Thoracic aorta (tissue), 2 donors: ENCODE measurements around the gene KPTN. TPM values are rescaled to one million over a fixed set of nuclear protein-coding genes. Genes with fewer than 3 reads are reported as not detected.

Experiments
- ATAC-seq: fragments of 150-250 bp; one replicate; pipeline ENCODE4 v1.8.0; 2017; ENCODE audit warnings: low read depth; ENCODE audit not compliant: insufficient number of reproducible peaks, low FRiP score
- DNase-seq: peaks from one replicate; pipeline ENCODE4 v3.0.0-alpha.2; 2020; ENCODE audit warnings: low spot score
- H3K27ac ChIP-seq, 2 donors: fragments of 200-600 bp; sonication (generic); 1 replicate in 1 of 2; 2 replicates in 1 of 2; pipeline ENCODE4 v1.5.1; 2016; ENCODE audit warnings: mild to moderate bottlenecking in 2 of 2, moderate library complexity in 2 of 2
- H3K27me3 ChIP-seq: fragments of 200-600 bp; sonication (generic); replicated peaks from 2 replicates; pipeline ENCODE4 v1.6.0; 2016; ENCODE audit warnings: mild to moderate bottlenecking; ENCODE audit not compliant: insufficient read depth
- H3K36me3 ChIP-seq: fragments of 200-600 bp; sonication (generic); one replicate; pipeline ENCODE4 v1.5.1; 2016
- H3K4me1 ChIP-seq, 2 donors: fragments of 200-600 bp; sonication (generic); 1 replicate in 1 of 2; 2 replicates in 1 of 2; pipeline versions ENCODE4 v1.5.1 to v1.6.0; 2016; ENCODE audit warnings: low read depth in 2 of 2, mild to moderate bottlenecking in 1 of 2; ENCODE audit not compliant: control insufficient read depth in 1 of 2
- H3K4me3 ChIP-seq: fragments of 200-600 bp; sonication (generic); 2 replicates; pipeline ENCODE4 v1.5.1; 2016; ENCODE audit warnings: mild to moderate bottlenecking
- H3K9me3 ChIP-seq: fragments of 200-600 bp; sonication (generic); 2 replicates; pipeline ENCODE4 v1.5.1; 2016
- total RNA-seq, 2 donors: library from RNA; depleted of rRNA; stranded (reverse); fragments of >200 nt; gene quantifications; one replicate each; pipeline versions ENCODE4 v1.1.0 to v1.2.3, GENCODE V29; 2016
- TF ChIP-seq, protein P1 (sequence below): fragments of 200-600 bp; sonication (generic); IDR thresholded peaks from one replicate; pipeline ENCODE4 v1.5.1; 2019; ENCODE audit warnings: antibody characterized with exemption

Gene KPTN
- total RNA-seq, 2 donors from 2014 or later = 0.95 to 1.2 TPM

DNA sequence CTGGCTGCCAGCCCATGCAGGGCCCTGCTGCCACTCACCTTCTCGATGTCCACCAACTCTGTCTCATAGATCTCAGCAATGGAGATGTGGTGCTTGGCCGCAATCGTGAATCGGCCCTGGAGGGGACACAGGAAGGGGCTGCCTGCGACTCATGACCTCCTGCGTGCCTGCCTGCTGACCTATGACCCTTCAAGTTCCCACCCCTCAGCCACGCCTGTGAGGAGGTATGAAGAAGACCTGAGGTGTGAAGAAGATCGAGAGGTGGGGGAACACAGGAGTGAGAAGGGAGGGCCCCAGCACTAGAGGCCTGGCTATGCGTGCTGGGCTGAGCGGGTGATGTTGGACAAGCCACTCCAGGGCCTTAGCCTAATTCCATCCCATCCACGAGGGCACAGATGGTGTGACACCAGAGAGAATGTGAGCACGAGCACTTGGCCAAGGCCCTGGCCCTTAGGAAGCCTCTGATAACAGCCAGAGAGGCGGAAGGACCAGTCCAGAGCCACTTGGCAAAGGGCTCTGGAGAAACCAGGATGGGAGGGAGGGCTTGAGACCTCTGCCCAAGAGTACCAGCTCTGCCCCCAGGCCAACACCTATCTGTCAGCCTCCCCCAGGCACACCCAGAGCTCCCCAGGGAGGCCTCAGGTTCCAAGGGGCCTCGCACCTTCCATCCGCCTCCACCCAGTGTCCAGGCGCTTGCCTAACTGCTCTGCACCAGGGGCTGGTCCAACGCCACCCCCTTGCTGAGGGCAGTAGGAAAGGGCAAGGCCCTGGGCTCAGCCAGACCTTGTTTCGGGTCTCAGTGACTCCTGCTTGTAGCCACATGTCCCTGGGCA lies 9.6 kb upstream of the KPTN start:
- DNase-seq = no peak
- H3K4me3 ChIP-seq = no peak overlapping the region
- no peaks in the 10 kb centered on the region for H3K9me3 ChIP-seq
- H3K36me3 ChIP-seq = peaks cover 56% of the 10 kb centered on the region
- no peaks in the 10 kb centered on the region for H3K4me1 ChIP-seq
- TF ChIP-seq, protein P1, sequence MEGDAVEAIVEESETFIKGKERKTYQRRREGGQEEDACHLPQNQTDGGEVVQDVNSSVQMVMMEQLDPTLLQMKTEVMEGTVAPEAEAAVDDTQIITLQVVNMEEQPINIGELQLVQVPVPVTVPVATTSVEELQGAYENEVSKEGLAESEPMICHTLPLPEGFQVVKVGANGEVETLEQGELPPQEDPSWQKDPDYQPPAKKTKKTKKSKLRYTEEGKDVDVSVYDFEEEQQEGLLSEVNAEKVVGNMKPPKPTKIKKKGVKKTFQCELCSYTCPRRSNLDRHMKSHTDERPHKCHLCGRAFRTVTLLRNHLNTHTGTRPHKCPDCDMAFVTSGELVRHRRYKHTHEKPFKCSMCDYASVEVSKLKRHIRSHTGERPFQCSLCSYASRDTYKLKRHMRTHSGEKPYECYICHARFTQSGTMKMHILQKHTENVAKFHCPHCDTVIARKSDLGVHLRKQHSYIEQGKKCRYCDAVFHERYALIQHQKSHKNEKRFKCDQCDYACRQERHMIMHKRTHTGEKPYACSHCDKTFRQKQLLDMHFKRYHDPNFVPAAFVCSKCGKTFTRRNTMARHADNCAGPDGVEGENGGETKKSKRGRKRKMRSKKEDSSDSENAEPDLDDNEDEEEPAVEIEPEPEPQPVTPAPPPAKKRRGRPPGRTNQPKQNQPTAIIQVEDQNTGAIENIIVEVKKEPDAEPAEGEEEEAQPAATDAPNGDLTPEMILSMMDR = no peak
- no peak overlapping the region for H3K27ac ChIP-seq
- H3K27me3 ChIP-seq = no peaks in the 10 kb centered on the region
- ATAC-seq = no peak

GRCh38 chr19:47492571-47493377 lies 8.8 kb upstream of the KPTN start:
- ATAC-seq (no peak), DNase-seq (no peak)
- Histone ChIP-seq H3K36me3 (peaks cover 57% of the 10 kb centered on the region), H3K27ac (no peak overlapping the region), H3K27me3 (no peaks in the 10 kb centered on the region), H3K4me1 (no peaks in the 10 kb centered on the region), H3K4me3 (no peak overlapping the region), H3K9me3 (no peaks in the 10 kb centered on the region)
- TF ChIP-seq, protein P1 = no peak

GRCh38 chr19:47492137-47492533 lies 8.1 kb upstream of the KPTN start:
- DNase-seq (no peak), ATAC-seq (no peak)

DNA sequence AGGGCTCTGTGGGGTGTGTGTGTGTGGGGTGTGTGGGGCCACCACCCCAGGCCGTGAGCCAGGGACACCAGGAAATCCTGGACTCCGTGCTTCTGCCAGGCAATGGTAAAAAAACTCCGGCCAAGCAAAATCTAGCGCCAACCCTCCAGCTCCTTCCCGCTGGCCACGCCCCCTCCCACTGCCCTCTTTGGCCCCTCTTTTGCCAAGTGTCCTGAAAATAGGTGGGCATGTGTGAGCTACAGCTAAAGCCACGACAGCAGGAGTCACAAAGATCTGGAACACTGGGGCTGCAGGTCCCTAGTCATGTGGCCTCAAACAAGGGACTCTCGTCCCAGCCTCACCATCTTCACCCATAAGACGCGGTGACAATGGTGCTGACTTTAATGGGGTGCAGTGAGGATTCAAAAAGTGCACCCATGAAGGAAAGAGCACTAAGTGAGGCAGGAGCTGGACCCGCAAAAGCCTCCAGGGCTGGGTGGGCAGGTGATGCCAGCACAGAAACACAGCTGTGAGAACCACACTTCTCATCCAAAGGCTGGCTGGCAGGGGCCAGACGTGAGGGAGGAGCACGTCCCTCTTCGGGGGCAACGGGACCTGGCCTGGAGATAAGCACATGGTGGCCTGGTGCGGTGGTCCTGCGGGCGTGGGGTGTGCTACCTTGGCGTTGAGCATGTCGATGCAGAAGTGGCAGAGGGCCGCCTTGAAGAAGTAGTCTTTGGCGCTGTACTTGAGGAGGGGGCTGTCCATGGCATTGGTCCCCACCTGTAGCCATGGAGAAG lies 7.5 kb upstream of the KPTN start:
- Histone ChIP-seq H3K36me3 (peaks cover 50% of the 10 kb centered on the region), H3K27me3 (no peaks in the 10 kb centered on the region), H3K27ac (no peak overlapping the region), H3K9me3 (no peaks in the 10 kb centered on the region), H3K4me1 (no peaks in the 10 kb centered on the region), H3K4me3 (no peak overlapping the region)
- DNase-seq = no peak
- ATAC-seq = no peak
- TF ChIP-seq, protein P1 = no peak

More at GRCh38 chr19:47492137-47492533, 8.1 kb upstream of the KPTN start:
- TF ChIP-seq, protein P1 = no peak
- no peaks in the 10 kb centered on the region for H3K9me3 ChIP-seq
- H3K4me3 ChIP-seq = no peak overlapping the region
- no peak overlapping the region for H3K27ac ChIP-seq
- no peaks in the 10 kb centered on the region for H3K27me3 ChIP-seq
- no peaks in the 10 kb centered on the region for H3K4me1 ChIP-seq
- H3K36me3 ChIP-seq = peaks cover 52% of the 10 kb centered on the region

DNA sequence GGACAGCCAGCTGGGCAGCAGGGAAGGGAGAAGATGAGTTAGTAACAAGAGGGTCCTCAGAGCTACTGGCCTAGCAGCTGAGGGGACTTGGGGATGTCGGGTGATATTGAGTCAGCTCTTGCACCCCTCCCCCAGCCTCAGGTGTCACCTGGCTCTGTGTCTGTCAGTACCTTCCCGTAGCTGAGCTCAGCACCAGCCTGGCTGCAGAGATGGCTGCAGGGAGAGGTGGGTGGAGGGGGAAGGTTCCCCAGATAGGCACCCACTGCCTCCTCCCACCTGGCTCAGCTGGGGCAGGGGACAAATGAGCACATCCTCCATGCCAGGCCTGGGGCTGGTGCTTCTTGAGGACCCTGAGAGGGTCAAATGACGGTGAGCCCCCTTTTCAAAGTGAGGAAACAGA lies 6.8 kb upstream of the KPTN start:
- no peak overlapping the region for H3K27ac ChIP-seq
- H3K36me3 ChIP-seq = peaks cover 43% of the 10 kb centered on the region
- ATAC-seq (no peak), DNase-seq (no peak)
- TF ChIP-seq, protein P1 = no peak
- H3K9me3 ChIP-seq = no peaks in the 10 kb centered on the region
- H3K4me1 ChIP-seq = no peaks in the 10 kb centered on the region
- H3K27me3 ChIP-seq = no peaks in the 10 kb centered on the region
- H3K4me3 ChIP-seq = no peak overlapping the region
